NCI-H1105 treated with DMSO at 0.1 percent for 48 hours (cell line): ENCODE data around the gene IARS2.
"Not testable (repeated sequence)": the region's sequence is repeated elsewhere in the genome, so short reads cannot be mapped to it uniquely, and the experiment has no call there.

Experiments used
- DNase-seq: peaks from one replicate; lab custom pipeline; 2025; lab: John Stamatoyannopoulos, UW

The IARS2 gene

DNA sequence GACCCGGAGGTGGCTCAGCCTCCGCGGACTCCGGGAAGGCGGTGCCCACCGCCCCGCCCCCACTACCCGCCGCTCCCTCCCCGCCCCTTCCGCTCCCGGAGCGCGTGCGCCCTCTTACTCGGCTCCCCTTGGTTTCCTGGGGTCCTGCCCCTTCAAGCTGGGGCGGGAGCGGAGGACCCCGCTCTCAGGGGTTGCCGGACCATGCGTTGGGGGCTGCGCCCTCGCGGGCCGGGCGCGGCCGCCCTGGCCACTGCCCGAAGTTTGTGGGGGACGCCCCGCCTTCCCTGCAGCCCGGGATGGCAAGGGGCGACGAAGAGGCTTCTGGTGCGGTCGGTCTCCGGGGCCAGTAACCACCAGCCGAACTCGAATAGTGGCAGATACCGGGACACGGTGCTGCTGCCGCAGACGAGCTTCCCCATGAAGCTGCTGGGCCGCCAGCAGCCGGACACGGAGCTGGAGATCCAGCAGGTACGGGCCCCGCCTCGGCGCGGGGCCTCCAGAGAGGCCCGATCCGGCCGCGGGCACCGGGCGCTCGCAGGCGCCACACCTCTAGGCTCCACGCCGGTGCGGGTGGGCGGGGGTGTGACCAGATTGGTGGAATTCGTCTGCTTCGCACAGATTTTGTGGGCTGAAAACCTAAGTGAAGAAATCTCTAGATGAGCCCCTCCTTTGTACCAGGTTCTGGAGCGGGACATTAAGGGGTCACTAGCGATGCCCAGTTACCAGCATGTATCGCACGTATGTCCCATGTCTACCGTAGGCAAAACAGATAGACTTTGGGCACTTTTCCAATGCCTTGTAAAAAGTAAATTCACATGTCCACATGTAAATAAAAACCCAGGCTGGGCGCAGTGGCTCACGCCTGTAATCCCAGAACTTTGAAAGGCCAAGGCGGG lies at the start of gene IARS2:
Gene IARS2, plus strand, starts transcription at position 117 of the 896 bp plus-strand sequence. Its CDS starts 85 bp downstream, at position 202.
- DNase-seq, result peak; percentile 80

DNA sequence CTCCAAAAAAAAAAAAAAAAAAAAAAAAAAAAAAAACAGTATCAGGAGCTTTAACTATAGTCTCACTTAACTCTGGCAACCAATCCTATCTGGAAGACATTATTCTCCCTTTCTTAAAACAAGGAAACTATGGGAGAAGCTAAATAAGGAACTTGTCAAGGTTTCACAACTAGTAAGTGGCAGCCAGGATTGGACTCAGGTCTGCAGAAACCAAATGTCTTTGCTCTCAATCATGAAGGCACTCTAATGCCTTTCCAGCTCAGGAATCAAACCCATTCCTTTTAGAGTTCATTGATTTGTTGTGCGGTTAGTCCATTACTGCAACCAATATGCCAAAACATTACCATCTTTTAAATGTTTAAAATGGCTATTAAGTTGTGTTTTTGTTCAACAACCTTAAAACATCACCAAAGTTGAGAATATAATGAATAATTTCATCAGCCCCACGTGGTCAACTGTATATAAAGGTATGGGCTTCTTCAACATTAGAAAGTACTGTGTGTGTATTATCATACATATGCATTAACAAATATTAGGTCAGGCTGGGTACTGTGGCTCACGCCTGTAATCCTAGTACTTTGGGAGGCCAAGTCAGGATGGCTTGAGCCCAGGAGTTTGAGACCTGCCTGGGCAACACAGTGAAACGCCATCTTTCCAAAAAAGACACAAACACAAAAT lies 49.1 kb upstream of the IARS2 start:
- DNase-seq, result no peak

DNA sequence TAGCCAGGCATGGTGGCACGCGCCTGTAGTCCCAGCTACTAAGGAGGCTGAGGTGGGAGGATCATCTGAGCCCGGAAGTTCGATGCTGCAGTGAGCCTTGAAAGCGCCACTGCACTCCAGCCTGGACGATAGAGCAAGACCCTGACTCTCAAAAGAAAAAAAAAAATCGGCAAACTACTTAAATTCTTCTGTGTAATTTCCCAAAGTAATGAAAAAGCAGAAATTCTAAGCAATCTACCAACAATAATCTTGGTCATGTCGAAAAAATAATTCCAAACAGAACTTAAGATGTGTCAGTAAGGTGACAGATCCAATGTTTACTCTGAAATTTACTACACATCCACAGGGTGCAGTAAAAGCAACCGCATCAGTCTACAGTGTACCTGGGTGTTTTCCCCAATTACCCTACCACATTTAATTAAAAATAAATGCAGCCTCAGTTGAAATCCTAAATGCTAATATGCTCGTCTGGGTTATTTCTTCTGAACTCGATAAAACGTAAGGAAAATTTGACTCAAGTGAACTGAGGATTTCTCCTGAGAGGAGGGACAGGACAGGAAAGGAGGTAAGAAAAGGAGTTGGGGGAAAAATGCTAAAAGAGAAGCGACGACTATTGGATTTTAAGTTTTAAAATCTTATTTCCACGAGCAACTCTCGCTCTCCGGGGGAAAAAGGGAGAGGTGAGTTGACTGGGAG lies 48.4 kb upstream of the IARS2 start:
- peak; percentile 3 for DNase-seq

DNA sequence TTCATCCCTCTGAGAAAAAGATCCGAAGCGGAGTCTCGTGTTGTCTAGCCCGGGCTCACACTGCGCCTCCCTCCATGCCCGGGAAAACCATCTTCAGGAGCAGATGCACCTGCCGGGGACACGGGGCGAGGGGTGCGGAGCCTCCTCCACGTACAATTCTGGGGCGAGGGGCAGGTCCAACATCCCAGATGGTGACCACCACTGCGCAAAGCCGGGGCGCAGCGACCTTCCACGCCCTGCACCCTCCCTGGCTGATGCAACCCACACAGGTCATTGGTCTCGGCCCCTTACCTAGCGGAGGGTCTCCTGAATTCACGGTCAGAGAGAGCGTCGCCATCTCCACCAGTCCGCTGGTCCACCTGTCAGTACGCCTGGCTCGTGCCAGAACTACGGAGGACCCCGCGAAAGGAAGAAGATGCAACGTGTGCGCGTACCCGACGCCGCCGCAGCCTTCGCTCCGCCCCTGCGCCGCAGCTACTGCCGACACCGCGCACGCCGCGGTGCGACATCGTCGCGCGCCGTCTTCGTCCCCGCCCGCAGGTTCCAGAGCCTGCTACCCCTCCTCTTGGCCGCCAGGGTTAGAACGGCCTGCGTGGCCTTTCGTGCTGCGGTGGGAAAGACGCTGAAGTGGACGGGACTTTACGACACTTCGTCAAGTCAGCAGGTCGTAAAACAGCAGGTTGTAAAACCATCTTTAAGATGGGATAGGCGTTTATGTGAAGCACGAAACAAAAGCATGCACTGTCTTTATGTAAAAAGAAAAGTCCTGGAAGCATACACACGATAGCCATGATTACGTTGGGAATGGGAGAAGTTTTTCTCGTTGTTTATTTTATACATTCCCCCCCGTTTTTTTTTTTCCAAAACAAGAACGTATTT lies 47.6 kb upstream of the IARS2 start, which contains the start of gene EPRS1:
Gene EPRS1, minus strand, starts transcription at position 454 of the 879 bp plus-strand sequence. Its CDS starts 117 bp downstream, at position 337.
- peak; percentile 98 for DNase-seq

DNA sequence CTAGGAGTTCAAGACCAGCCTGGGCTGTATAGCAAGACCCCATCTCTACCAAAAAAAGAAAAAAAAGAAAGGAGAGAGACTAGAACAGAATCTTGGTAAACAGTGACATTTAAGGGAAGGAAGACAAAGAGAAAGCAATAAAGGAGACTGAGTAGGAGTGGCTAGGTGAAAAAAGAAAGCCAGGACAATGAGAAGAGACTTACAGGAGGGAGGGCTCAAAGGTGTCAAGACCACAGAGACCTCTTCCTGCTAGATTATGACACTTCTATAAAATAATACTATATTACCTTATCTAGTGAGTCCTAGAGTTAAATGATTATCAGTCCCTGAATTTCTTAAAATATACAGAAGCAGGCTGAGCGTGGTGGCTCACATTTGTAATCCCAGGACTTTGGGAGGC lies 37.6 kb upstream of the IARS2 start:
- no peak for DNase-seq

DNA sequence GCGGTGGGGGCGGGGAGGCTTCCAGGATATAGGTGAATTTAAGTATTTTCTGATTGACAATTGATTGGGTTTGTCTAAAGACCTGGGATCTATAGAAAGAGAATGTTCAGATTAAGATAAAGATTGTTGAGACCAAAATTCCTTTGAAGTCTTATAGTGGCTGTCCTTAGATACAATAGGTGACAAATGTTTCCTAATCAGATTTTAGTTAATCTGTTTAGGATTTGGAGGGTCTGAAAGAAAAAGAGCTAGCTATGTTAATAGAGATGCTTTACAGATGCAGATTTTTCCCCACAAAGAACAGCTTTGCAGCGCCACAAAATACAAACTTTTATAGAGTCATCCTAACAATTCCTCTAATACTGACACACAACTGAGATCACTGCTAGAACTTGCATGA lies 33.1 kb upstream of the IARS2 start:
- no peak for DNase-seq

DNA sequence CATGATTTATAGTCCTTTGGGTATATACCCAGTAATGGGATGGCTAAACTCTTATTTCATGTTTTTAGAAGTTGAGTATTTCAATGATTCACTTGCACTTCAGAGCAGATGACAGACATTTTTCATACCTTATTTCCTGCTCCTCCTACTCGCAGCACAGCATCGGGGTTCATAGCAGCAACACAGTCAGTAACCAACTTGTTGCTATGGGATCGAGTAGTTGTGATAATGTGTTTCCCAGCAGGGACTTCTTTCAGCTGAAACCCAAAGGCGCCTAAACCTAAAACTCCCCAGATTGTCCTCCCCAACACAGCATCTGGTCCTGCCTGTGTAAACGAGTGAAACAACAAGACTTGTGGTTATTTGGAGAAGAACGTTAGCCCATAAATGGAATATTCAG lies 31.3 kb upstream of the IARS2 start:
- no peak for DNase-seq

DNA sequence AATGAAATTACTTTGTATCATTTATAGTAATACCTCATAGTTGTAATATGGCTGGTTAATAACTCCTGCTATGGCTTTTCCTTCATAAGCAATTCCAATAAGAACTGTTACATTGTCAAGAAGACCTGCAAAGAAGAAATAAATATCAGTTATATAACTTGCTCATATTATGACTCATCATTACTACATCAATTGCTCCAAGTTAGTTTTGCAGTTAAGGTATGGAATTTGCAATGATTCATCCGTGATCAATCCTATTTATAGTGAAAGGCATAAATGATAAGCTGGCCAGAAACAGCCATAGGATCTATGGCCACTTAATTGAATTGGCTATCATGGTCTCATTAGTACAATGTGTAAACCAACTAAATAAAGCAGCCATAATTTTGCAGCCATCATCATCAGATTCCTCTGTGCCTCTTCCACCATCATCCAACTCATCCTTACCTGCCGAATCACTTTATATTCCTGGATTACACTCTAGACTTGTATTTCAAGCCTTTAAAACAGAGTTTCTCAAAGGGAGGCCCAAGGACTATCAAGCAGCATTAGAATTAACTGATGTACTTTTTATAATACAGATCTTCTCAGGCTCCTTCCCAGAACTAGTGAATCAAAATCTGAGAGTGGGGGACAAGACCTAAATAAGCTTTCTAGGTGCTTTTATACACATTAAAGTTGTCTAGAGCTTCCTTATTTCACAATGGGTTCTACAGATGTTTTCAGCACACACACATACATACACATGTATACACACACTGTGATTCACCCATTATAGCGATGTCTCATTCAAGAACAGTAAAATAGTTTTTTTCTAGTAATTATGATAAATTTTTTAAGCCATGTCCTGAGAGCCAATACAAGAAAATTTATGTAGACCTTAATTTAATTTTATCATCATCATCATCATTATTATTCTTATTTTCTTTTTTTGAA lies 26.4 kb upstream of the IARS2 start:
- DNase-seq, result no peak

DNA sequence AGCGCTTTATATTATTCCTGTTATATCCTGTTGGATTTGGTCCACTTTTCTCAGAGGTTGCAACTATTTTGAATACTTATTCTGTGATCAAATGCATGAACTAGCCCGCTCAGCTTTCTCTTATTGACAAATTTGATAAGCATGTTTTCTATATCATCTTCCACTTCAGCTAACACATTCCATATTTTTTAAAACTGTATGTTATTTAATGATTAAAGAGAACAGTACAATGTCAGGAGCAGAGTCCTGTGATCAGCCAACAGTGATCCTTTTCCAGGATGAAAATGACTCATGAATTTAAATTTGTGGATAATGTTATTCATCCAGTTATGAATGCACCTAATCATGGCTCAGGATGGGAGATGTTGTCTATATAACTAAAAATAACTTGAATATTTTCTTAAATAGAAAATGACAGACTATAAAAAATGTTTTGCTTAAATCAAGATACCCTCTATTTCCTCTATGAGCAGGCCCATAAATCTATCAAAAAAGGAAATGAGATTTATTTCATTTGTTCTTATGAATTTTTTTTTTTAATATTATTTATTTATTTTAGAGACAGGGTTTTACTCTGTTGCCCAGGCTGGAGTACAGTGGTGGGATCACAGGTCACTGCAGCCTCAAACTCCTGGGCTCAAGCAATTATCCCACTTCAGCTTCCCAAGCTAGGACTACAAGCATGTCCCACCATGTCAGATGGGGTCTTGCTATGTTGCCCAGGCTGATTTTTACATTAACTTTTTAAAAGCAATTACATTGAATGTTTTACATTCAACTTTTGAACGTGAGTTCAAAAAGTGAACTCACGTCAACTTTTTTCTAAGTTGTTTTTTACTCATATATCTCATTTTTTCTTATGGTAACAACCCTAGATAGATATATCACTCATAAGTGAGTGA lies 16.8 kb upstream of the IARS2 start:
- DNase-seq, result no peak

DNA sequence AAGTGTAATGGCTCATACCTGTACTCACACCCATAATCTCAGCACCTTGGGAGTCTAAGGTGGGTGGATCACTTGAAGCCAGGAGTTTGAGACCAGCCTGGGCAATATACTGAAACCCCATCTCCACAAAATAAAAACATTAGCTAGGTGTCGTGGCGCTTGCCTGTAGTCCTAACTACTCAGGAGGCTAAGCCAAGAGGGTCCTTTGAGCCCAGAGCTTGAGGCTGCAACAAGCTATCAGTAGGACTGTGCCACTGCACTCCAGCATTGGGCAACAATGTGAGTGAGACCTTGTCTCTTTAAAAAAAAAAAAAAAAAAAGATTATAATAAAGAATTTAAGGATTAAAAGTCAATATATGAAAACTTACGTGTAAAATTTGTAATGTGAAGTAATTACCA lies 16.0 kb upstream of the IARS2 start:
- no peak for DNase-seq

DNA sequence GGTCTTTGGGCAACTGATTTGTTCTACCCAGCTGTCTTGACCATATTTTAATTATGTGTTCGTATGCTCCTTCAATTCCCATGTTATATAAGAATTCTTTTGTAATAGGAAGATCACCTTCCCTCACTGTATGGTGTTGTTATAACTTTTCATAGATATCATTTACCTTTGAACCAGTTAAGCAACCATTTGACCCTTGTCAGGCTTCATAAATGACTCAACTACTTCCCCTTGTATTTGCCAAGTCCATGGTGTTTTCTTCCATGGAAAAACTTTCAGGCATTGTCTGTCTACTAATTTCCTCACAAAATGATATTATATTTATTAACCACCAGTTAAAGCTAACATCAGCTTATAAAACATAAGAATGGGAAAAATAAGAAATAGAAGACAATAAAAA lies 9.5 kb upstream of the IARS2 start:
- no peak for DNase-seq

DNA sequence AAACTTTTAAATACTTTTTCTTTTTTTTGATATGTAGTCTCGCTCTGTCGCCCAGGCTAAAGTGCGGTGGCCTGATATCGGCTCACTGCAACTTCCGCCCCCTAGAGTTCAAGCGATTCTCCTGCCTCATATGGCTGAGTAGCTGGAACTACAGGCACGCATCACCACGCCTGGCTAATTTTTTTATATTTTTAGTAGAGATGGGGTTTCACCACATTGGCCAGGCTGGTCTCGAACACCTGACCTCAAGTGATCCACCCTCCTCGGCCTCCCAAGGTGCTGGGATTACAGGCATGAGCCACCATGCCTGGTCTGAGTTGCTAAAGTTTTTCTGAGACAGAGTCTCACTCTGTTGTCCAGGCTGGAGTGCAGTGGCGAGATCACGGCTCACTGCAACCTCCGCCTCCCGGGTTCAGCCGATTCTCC lies 7.7 kb upstream of the IARS2 start:
- DNase-seq, result not testable (repeated sequence)

DNA sequence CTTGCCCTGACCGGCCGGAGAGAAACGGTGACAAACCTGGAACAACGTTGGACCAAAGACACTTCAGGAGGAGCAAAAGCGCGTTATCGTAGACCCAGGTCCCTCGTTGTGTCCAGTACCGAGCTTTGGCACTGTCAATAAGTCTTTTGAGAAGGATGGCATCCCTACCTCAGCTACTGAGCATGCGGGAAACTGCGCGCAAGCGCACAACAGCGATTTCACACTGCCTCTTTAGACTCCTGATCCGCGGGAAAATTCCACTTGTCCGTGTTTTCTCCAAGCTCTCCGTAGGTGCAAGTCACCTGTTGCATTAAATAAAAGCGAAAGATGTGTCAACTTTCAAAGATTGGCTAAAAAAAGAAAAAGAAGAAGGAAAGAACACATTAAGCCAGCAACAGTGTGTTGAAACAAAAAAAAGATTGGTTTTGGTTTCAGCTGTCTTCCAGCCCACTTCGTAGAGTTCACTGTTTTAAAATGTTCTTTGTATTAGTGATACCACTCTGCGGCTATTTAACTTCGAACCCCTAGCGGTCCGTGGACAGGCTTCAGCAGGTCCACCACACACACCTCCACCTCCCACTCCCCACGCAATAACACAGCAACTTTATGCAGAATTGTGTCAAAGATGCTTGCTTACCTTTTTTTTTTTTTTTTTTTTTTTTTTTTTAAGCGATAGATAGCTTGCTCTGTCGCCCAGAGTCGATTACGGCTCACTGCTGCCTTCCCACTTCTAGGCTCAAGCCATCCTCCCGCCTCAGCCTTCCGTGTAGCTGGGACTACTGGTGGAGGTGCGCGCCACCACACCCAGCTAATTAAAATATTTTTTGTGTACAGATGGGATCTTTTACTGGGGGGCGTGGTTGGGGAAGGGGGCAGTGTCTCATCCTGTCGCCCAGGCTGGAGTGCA lies 4.0 kb upstream of the IARS2 start, which contains the start of gene BPNT1:
Gene BPNT1, minus strand, starts transcription at position 139 of the 907 bp plus-strand sequence. CDS start 9,942 bp downstream, outside the sequence.
- DNase-seq, result peak; percentile 96

DNA sequence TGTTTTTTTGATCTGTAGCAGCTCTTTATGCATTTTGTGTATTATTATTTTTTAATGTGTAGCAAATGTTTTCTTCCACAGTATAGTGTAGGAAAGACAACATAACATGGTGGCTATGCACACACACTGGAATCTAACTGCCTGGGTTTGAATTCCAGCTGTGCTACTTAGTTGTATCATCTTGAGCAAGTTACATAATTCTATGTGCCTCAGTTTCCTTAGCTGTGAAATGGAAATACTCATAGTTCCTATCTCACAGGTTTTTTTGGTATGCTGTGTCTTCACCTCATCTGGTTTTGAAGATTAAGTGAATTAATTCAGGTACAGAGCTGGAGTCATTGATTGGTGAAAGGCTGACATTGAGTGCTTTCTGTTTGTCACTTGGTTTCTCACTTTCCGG lies 1.2 kb upstream of the IARS2 start:
- DNase-seq, result no peak

DNA sequence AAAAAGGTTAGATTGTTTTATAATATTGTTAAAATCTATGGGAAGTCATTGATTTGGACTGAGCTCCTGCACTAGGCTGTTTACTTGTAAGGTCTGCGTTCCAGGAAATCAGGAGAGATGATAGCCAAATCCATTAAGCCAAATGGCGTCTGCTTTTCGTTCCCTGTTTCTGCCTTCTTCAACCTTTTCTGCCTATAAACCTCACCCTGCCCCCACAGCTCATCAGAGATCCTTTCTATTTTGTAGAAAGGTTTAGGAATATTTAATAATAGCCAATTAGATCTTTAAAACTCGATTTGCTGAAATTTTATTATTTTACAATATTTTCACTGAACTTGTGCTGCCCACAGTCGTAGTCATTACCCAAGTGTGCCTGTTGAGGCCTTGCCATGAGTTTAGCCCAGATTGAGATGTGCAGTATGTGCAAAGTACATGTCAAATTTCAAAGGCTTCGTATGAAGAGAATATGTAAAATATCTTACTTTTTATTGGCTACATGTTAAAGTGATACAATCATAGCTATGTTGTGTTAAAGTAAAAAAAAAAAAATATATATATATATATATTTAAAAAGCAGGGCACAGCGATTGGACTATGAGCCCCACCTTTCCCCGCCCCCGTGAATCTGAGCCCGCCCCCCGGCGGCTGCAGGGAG lies 444 bp upstream of the IARS2 start:
- DNase-seq, result no peak

DNA sequence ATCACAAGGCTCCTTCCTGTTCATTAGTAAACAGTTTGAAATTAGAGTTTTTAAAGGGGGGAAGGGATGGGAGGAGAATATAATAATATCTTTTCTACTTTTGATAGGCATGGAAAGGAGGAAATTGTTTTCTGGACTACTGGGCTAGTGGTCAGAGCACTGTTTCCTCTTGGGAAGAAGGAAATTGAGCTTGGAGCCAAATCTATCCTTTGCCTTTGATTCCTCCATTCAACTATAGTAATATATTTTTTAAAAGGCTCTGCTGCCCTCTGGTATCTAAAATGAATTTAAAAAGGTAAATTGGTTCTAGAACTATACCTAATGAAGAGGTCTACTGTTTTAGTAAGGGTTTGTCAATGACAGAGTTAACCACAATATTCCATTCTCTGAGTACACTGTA lies 5.9 kb downstream of the IARS2 start:
- no peak for DNase-seq

DNA sequence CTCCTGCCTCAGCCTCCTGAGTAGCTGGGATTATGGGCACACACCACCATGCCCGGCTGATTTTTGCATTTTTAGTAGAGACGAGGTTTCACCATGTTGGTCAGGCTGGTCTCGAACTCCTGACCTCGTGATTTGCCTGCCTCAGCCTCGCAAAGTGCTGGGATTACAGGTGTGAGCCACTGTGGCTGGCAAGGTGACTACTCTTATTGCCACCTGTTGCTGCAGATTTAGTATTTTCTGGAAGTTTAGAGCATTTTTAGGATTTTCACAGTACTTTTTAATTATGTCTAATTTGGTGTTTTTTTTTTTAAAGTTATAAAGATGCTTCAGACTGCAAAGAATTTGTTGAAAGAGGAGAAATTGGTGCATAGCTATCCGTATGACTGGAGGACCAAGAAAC lies 16.5 kb downstream of the IARS2 start:
- not testable (repeated sequence) for DNase-seq

DNA sequence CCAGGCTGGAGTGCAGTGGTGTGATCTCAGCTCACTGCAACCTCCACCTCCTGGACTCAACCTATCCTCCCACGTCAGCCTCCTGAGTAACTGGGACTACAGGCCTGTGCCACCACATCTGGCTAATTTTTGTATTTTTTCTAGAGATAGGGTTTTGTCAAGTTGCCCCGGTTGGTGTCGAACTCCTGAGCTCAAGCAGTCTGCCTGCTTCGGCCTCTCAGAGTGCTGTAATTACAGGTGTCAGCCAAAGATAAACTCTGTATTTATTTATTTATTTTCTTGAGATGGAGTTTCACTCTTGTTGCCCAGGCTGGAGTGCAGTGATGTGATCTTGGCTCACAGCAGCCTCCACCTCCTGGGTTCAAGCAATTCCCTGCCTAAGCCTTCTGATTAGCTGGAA lies 18.7 kb downstream of the IARS2 start:
- DNase-seq, result not testable (repeated sequence)
